Stimulated activated CD4-positive, alpha-beta T cell treated with anti-CD3 and anti-CD28 coated beads, Interleukin-4, amount 100 ng/mL, for 48 hours (primary cell): ENCODE results near the gene PIP4K2A.
A peak's percentile ranks its signal among the peaks of the same experiment; 100 is the strongest.

Source experiments
- DNase-seq, 2 donors: peaks; one replicate each; pipeline ENCODE4 v3.0.0-alpha.2; 2020; ENCODE audit warnings: low read depth in 2 of 2

The PIP4K2A gene

DNA sequence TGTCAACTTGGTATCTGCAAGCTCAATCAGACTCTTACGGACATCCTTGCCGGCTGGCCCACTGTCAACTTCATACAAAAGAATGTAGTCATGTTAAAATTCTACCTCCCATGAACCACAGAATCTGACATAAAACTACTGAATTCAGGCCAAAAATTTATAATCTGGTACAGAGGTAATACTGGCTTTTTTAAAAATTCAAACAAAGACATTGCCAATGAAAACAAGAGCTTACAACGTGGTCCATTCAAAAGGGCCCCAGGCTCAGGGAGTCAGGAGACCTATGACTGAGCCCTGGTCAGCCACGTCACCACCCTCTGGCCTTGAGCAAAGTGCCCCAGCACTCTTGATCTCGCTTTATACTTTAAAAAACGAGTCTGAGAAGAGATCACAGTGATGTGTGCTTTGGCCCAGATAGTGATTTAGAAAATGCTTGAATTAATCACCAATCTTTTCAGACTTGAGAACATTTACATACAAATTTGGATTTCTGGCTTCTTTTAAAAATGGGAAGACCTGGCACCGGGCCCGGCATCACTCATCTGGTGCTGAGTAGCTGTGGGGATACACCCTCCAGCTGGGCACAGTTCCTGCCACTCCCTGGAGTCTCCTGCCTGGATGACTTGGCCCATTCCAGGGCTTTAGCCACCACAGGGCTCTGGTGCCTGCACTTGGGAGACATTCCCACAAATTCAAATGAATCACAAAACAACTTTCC, 94.1 kb downstream of the PIP4K2A start:
- no peak for DNase-seq

DNA sequence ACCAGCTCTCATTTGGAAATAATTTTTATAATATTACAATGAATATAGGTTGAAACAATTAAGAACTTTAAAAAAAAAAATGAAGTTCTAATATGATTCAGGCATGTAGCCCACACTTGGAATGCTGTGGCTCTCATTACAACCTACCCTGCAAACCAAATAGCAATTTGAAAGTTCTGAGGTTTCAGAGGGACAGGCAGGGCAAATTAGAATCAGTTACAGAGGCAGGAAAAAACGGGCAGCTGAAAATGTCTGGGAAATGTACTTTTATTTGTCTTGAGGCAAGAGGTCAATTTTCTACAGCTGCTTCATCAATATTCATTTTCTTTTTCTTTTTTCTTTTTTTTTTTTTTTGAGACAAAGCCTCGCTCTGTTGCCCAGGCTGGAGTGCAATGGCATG, 95.3 kb downstream of the PIP4K2A start:
- DNase-seq: no peak

DNA sequence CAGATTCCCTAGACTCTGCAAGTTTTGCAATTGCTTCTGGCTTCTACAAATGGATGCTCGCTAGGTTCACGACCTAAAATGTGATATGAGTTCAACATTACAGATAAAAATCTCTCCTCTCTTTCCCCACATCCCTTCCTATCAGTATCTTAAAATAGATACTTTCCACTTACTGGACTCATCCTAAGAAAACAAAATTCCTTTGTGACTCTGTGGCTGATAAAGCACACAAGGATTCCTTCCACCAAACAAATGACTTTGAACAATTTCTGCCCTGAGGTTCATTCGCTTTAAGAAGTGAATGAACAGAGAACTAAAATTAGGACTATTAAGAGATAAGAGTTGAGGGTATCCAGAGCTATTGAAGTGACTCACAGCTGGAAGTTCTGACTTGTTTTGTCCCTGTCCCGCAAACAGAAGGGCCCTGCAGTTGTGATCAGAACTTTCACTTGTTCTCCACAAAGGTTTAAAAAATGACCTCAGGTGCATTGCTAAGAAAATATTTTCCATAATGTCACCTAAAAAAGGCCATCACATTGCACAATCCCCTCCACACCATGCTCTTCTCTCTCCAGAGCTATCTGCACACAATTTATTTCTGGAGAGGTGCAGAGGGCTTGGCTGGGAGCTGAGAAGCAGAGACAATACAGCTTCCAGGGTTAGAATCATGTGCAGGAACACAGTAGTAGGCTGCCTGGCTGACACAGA, 96.1 kb downstream of the PIP4K2A start:
- no peak for DNase-seq

DNA sequence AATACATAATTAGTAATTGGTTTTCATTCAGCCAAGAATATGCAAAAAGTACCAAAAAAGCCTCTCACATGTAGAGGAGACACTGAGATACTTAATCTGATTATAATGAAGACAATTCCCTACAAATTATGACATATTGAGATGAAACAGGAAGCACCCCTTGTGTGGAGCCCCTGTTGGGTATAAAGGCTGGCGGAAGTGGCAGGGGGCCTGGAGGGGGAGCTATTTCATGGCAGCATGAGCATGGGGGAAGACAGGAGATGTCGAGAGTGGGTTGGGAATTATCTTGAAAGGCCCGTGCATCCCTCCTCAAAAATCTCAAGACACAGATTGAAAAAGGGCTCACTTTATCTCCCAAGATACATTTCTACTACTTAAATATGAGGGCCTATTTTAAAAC, 96.9 kb downstream of the PIP4K2A start:
- no peak for DNase-seq

DNA sequence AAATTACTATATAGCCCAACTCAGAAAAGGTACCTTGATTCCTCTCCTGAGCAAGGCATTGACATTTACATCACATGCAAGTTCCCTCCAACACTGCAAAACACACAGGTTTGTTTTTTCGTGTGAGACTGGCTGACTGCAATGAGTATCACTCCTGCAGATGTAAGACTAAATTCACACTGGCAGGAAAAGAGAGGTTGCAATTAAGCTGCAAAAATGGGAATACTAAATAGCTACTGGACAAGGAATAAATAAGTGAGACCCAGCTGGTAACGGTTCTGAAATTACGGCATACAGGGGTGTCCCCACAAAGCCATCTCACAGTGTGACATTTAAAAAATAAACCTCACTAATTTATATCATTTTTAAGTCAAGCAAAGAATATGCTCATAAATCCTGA, 97.3 kb downstream of the PIP4K2A start:
- DNase-seq: no peak

DNA sequence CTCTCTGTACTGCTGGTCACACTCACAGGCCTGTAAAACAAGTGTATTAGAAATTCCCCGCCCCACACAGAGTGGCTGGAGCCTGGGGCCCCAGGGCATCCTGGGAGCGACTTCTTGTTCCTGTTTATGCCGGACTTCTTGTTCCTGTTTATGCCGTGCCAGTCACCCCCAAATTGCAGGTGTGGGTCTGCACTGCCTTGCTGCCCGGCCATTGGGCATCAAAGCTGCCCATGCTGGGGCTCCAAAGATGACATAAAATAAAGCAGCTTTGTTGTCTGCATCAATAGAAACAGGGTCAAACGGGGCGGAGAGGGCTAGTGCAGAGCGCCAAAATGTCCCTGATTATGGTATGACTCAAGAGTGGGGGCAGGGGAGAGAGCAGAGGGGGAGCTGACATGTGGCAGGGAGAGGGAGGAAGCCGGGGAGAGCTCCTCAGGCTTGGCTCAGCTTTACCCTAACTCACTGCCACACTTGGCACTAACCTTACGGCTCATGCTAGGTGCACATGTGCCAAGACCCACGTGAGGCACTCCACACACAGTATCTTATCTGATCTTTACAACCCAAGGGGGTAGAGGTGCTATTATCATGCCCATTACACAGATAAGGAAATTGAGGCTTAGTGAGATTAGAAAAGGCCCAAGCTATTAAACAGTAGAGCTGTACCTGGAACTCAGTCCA, 98.4 kb downstream of the PIP4K2A start:
- no peak for DNase-seq

DNA sequence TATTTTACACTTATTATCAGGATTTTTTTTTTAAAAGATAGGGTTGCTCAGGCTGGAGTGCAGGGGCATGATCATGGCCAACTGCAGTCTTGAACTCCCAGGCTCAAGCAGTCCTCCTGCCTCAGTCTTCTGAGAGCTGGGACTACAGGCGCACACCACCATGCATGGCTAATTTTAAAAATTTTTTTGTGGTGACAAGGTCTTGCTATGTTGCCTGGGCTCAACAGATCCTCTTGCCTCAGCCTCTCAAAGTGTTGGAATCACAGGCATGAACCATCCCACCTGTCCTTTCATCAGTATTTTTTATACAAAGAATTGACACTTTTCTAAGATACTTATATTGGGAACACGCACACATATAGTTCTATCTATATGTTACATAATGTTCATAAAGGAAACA, 99.3 kb downstream of the PIP4K2A start:
- DNase-seq: no peak

DNA sequence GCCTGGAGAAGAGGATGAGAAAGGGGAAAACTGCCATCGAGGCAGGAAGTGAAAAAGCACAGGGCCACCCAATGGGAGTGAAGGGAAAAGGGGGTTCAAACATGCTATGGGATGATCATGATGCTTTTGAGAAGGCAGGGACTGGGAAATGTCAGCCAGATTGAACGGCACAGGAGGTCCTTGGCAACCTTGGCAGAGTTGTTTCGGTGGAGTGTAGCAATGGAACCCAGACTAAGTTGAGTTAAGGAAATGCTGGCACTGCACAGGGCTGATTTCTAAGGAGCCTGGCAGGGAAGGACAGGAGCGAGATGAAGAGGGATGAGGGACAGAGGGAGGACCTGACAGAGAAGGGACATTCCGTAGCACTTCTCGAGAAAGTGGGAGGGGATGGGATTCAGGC, 101.4 kb downstream of the PIP4K2A start:
- no peak for DNase-seq

DNA sequence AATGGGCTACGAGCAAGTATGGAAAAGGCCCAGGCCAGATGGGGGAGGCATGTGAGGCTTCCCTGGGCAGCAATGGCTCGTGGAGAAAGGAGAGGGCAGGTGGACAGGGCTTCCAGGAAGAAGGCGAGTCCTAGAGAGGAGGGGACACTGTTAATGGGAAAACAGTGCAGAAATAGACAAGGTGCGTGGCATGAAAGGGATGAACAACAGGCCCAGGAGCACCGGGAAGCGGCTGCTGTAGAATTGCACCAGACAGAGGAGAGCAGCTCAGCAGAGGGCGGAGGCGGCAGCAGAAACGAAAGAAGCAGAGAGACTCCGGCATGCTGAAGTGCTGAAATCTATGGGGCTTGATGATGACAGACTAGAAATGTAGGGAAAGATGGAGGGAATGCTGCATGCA, 102.1 kb downstream of the PIP4K2A start:
- DNase-seq: no peak

DNA sequence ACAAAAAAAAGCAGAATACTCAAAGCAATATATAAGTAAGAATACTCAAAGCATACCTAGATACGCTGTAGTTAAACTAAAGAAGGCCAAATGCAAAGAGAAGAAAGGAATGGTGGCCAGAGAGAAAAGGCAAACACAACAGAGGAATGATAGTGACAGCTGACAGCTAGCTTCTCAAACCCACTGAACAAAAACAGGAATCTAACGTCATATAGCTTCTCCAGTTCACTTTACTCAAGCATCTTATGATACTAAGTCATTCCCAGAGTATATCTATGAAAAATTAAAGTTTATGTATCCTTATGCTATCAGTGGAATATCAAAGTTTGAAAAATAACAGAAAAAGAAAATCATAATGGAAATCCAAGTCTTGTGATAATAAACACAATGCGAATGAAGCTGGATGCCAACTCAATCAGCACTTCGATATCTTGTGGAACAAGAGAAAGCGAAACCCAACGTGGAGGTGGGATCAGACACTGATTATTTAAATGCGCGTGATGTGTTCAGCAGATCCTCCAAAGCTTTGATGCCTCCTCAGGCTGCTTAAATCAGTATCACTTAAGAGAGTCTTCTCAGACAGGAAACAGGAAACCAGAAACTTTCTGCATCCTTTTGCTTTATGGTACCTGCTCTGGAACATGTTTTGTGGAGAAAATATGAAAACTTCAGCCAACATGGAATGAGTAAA, 102.8 kb downstream of the PIP4K2A start:
- DNase-seq: peak; percentile 33 to 46

DNA sequence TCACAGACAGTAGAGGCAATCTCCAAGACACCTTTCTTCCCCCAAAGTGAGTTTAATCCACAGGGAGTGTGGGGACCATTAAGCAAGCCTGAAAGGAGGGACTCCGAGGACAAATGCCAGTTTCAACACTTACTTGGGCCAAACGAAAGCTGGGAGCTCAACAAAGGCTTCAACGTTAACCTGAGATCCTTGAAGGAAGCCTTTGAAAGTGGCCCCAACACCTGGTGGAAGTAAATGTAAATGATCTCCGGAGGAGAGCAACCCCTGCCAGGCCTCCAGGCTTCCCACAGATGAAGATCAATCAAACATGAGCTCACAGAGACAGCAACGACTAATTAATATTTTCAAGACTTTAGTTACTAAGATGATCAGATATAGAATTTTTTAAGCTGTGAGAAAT, 103.8 kb downstream of the PIP4K2A start:
- DNase-seq: no peak

DNA sequence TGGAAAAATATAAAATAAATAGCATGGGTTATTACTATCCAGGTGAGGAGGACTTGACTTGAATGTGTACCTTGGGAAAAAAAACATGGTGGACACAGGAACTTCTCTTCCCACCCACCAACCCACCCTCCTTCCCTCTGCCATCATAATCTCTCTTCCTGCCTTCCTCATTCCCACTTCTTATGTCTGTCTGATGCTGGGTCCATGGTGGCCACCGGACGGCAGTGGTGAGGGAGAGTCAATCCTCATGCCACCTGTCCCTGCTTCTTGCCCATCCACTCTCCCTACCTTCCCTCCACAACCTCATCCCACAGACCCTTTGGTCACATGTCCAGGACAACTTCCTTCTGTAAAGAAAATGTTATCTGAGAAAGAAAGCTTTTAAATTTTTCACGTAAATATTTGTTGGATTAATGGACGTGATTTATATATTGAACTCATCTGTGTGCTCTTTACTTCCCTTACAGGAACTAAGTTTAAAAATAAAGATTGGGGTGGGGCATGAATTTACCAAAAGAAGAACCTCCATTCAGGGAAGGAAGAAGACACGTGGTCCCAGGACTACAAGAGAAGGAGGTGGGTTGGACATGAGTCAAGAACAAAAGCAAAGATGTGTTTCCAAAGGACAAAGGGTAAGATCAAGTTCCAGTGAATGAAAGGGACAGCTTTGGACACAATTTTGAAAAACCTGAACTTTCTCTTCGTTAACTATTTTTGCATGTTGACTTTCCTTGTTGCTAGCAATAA, 104.5 kb downstream of the PIP4K2A start:
- no peak for DNase-seq

DNA sequence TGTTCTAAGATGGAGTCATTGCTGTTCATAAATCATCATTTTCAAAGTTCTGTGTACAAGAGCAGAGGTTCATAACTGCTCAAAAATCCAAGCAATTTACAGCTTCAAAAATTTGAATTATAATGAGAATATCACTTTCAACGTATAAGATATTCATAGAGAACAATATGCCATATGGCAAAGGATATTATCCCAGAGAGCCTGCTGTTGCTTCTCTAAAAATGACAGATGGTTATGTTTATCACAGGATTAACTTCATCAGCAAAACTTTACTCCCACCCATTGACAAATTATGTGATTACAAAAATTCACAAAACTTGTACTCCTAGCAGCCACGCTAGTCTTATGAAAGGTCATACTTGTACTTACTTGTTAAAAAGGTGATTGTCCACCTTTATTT, 105.1 kb downstream of the PIP4K2A start:
- no peak for DNase-seq

DNA sequence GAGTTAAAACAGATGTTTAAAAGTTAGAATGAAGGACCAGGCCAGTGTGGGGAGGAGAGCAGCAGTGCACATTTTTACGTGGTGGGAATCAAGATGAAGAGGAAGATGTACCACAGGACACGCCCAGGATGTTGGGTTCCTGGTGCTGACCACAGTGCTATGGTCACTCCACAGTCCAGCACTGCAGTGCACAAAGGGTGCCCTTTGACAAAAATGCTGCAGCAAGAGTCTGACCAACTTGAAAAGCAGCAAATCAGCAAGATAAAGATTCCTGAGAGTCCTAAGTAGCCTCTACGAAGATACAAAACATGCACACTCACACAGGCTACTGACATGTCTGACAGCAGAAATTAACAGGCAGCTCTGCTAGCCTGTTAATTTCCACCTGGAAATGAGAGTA, 107.1 kb downstream of the PIP4K2A start:
- DNase-seq: no peak

DNA sequence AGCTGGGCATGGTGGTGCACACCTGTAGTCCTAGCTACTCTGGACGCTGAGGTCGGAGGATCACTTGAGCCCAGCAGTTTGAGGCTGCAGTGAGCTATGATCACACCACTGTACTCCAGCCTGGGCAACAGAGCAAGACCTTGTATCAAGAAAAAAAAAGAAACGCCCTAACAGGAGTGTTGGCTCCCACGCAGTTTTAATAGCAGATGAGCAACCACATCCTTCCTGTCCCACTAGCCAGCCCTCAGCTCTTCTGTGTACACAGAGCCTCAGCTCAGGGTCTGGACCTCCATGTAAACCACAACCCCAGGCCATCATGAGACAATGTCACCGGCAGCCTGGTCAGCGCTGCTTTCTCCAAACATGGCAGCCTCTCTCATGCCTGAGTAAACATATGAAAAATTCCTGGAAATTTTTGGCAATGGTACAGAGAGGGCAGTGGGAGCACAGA, 108.2 kb downstream of the PIP4K2A start:
- DNase-seq: no peak

DNA sequence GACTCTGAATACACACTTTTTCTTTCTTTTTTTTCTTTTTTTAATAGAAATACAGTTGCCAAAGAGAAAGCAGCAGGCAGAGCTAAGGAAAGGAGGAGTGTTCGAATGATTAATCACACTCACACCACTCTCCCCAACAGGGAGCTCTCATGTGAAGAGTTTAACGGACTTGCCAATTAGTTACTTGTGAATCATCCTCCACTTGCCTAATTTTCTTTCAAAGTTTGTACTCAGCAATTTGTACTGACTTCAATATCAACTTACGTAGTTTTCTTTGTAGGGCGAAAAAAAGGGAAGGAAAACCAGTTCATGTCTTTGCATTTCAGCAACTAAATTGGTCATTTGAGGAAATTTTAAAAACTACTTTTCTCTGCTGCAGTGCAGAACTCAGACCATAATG, 109.2 kb downstream of the PIP4K2A start:
- DNase-seq: no peak

DNA sequence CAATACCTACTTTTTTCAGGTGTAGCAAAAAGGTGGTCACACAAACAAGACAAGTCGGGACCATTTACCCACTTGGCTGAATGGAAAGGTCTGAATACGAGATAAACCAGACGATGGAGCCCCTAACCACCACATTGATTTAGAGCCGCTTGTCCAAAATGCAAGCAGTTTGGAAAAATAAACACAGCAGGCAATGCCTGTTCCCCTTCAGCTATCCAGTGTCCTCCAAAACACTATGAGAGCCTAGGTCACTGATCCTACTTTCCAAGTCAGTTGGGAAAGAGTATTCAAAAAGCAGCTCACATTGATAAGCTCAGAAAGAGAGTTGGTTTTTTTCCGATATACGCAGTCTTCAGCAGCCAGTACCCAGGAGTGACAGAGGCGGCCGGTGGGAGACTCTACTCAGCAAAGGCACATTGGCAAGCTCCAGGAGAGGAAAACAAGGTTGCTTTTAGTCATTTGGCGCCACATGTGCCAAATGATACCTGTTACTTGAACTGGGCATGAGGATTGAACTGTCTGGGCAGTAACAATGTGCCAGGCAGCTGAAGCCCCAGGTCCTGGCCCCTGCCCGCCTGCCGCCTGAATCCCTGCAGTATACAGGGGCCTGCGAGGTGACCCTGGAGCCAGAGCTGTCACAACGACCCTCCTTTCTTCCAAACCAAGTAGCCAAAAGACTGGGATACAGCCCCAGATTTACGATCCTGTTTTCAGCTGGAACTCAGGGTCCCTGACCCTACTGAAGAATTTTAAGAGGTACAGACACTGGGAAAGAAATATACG, 109.8 kb downstream of the PIP4K2A start:
- DNase-seq: no peak

DNA sequence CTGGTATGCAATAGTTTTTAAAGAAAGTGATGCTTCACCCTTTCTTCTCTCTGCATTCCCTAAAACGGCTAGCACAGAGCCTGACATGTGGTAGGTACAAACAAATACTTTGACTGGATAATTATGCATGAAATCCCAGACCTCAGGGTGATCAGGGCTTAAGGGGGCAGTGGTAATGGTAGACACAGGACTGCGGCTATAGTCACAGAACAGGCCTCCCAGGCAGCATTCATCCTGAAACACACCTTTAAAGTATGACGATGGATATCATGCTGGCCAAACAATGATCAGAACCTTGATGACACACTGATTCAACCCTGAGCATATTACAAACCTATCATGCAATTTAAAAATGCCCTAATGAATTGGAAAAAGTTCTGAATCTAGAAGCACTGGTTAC, 110.8 kb downstream of the PIP4K2A start:
- no peak for DNase-seq

DNA sequence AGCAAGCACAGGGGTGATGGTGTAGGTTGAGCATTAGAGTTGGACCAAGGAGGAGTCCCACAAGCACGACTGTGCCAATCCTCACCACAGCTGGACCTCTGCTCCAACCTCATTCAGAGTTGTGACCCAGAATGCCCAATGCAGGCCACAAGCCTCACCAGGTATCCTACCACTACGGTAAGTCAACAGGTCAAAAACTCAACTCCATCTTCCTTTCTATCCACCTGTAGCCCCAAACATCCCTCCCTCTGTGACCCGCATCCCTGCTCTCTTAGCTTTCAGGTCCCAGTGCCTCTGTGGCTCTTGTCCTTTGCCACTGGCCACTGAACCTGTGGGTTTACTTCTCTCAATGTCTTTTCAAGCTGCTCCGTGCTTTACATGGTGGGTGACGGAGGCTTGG, 112.8 kb downstream of the PIP4K2A start:
- no peak for DNase-seq

DNA sequence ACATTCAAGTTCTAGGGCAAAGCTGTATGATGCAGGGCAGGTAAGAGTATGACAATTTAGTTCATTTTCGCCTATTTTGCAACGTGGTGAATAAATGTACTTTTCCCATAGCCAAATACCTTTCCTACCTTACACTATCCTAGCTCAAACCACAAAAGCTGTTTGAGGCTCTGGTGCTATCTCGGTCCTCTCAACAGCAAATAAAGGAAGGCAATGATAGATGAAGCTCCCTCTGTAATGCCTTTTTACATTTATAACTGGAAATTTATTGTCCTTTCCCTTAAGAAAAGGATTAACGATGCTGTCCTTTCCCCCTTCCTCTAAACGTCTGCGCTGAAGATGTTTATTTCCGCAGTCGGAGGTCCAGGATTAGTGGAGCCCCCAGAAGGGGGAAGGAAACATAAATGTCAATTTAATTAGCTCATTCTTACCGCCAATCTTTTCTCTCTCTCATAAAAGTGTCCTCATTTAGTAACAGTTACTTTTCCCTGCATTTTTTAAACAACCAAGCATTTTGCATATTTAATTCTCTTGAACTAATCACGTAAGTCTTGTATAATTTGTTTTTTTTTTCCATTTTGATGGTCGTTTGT, 114.6 kb downstream of the PIP4K2A start:
- DNase-seq: no peak
